GM12878 (cell line): ENCODE data around the gene SHROOM2. TPM values are rescaled to one million over a fixed set of nuclear protein-coding genes. Genes with fewer than 3 reads are reported as not detected.

Experiments used
- ATAC-seq: fragments of 200-7000 bp; cut with Tn5 transposase; 3 replicates; pipeline ENCODE4 v1.9.1; 2020; ENCODE audit warnings: mild to moderate bottlenecking, moderate library complexity
- BruUV-seq: library from RNA; stranded (reverse); fragments of 400-500 nt; replicated peaks from 2 replicates; lab custom pipeline; 2021; lab: Mats Ljungman, UMichigan
- CTCF ChIA-PET: fragments of 300-600 bp; sonication (Branson Sonifier 250); formaldehyde crosslinking; extraction: SDS; loops from one replicate; lab custom pipeline; 2021; ENCODE audit warnings: inconsistent platforms; lab: Yijun Ruan, JAX
- POLR2A ChIA-PET: fragments of 350-600 bp; formaldehyde crosslinking; extraction: SDS; loops from one replicate; lab custom pipeline; 2021; ENCODE audit warnings: inconsistent platforms; lab: Charles Lee
- RAD21 ChIA-PET: fragments of 300-600 bp; sonication (Branson Sonifier 250); formaldehyde crosslinking; loops from one replicate; lab custom pipeline; 2023; ENCODE audit warnings: antibody characterized with exemption; ENCODE audit not compliant: unreplicated experiment; lab: Charles Lee
- SMC1A ChIA-PET: fragments of 300-600 bp; sonication (Branson Sonifier 250); formaldehyde crosslinking; loops from one replicate; lab custom pipeline; 2023; ENCODE audit not compliant: unreplicated experiment, uncharacterized antibody; lab: Charles Lee
- DNase-seq: peaks from one replicate; pipeline ENCODE4 v3.0.0-alpha.2; 2011; ENCODE audit warnings: low read depth, low spot score
- FAIRE-seq: peaks from 3 replicates; lab custom pipeline; 2011; peaks lifted over from hg19 to GRCh38; lab: Jason Lieb, UNC
- H2AFZ ChIP-seq: 2 replicates; pipeline ENCODE4 v1.6.0; 2011; ENCODE audit warnings: low read depth, low read length, control low read depth; ENCODE audit not compliant: control insufficient read depth
- H3K27ac ChIP-seq: 2 replicates; pipeline ENCODE4 v1.5.1; 2011; ENCODE audit warnings: control low read depth; ENCODE audit not compliant: control insufficient read depth, insufficient read depth
- H3K27me3 ChIP-seq, 2 experiments: replicated peaks in 1 of 2; 2 replicates each; pipeline versions ENCODE4 v1.6.0 to v1.6.1; 2011; ENCODE audit warnings: low read length in 1 of 2; ENCODE audit not compliant: control insufficient read depth in 2 of 2, insufficient read depth in 2 of 2
- H3K36me3 ChIP-seq, 2 experiments: 2 replicates each; pipeline ENCODE4 v1.5.1; 2011; ENCODE audit warnings: low read length in 1 of 2; ENCODE audit not compliant: control insufficient read depth in 2 of 2, insufficient read depth in 2 of 2
- H3K4me1 ChIP-seq: 2 replicates; pipeline ENCODE4 v1.6.1; 2011; ENCODE audit warnings: mild to moderate bottlenecking, low read length, moderate library complexity, mixed read lengths; ENCODE audit not compliant: control insufficient read depth, insufficient read depth
- H3K4me2 ChIP-seq: 2 replicates; pipeline ENCODE4 v1.6.0; 2011; ENCODE audit warnings: control low read depth; ENCODE audit not compliant: control insufficient read depth, insufficient read depth
- H3K4me3 ChIP-seq: fragments of 200-600 bp; sonication (generic); 2 replicates; pipeline ENCODE4 v1.5.1; 2016
- H3K79me2 ChIP-seq: 2 replicates; pipeline ENCODE4 v1.6.0; 2011; ENCODE audit warnings: low read length; ENCODE audit not compliant: control insufficient read depth, insufficient read depth
- H3K9ac ChIP-seq: 2 replicates; pipeline ENCODE4 v1.8.0; 2011; ENCODE audit warnings: low read length, control low read depth, mixed read lengths; ENCODE audit not compliant: control insufficient read depth, insufficient read depth
- H3K9me3 ChIP-seq: replicated peaks from 3 replicates; pipeline ENCODE4 v1.5.1; 2011; ENCODE audit warnings: mild to moderate bottlenecking, low read length; ENCODE audit not compliant: control insufficient read depth, insufficient read depth
- H4K20me1 ChIP-seq: 2 replicates; pipeline ENCODE4 v1.6.0; 2011; ENCODE audit not compliant: control insufficient read depth, insufficient read depth
- CREM ChIP-seq: IDR thresholded peaks from 2 replicates; pipeline ENCODE4 v1.6.1; 2014; ENCODE audit warnings: antibody characterized with exemption, low read depth
- HDAC2 ChIP-seq: fragments of 200-600 bp; sonication (generic); IDR thresholded peaks from 2 replicates; pipeline ENCODE4 v1.6.1; 2017
- JUNB ChIP-seq: IDR thresholded peaks from 2 replicates; pipeline ENCODE4 v1.6.1; 2016; ENCODE audit warnings: antibody characterized with exemption, mild to moderate bottlenecking
- NFYA ChIP-seq: IDR thresholded peaks from 2 replicates; pipeline ENCODE4 v1.6.1; 2011; ENCODE audit warnings: low read depth, mild to moderate bottlenecking, low read length, improper control_type of control experiment, borderline replicate concordance
- NFYB ChIP-seq: IDR thresholded peaks from 2 replicates; pipeline ENCODE4 v1.6.1; 2011; ENCODE audit warnings: low read depth, mild to moderate bottlenecking, low read length, improper control_type of control experiment, moderate library complexity; ENCODE audit not compliant: insufficient read depth
- NR2F1 ChIP-seq: fragments of 450-650 bp; conservative IDR thresholded peaks from 2 replicates; pipeline ENCODE4 v1.6.1; 2017; ENCODE audit warnings: mild to moderate bottlenecking
- NRF1 ChIP-seq: conservative IDR thresholded peaks from 2 replicates; pipeline ENCODE4 v1.6.1; 2011; ENCODE audit warnings: mild to moderate bottlenecking, low read depth, low read length, improper control_type of control experiment
- PKNOX1 ChIP-seq: fragments of 450-650 bp; IDR thresholded peaks from 2 replicates; pipeline ENCODE4 v1.6.1; 2016; ENCODE audit warnings: mild to moderate bottlenecking
- POLR2AphosphoS5 ChIP-seq: IDR thresholded peaks from 2 replicates; pipeline ENCODE4 v1.6.1; 2011; ENCODE audit warnings: mild to moderate bottlenecking, low read length, inconsistent platforms
- RBBP5 ChIP-seq: fragments of 200-600 bp; sonication (generic); conservative IDR thresholded peaks from 2 replicates; pipeline ENCODE4 v1.6.1; 2016
- RELA ChIP-seq: fragments of 450-650 bp; IDR thresholded peaks from 2 replicates; pipeline ENCODE4 v1.8.0; 2014; ENCODE audit warnings: borderline replicate concordance; ENCODE audit not compliant: partially characterized antibody
- SP1 ChIP-seq: IDR thresholded peaks from one replicate; pipeline ENCODE4 v1.6.1; 2011; ENCODE audit warnings: low read depth, low read length
- SREBF1 ChIP-seq: IDR thresholded peaks from 2 replicates; pipeline ENCODE4 v1.6.1; 2012; ENCODE audit warnings: mild to moderate bottlenecking, low read length
- ZNF384 ChIP-seq: IDR thresholded peaks from 2 replicates; pipeline ENCODE4 v1.6.1; 2012; ENCODE audit warnings: low read depth, mild to moderate bottlenecking, low read length, improper control_type of control experiment, borderline replicate concordance
- ZNF622 ChIP-seq: fragments of 450-650 bp; IDR thresholded peaks from 2 replicates; pipeline ENCODE4 v1.6.1; 2017; ENCODE audit warnings: mild to moderate bottlenecking, inconsistent platforms
- WGBS: methylation state at CpG from one replicate; pipeline ENCODE4 v1.1.6; 2016; ENCODE audit warnings: low lambda C conversion rate; ENCODE audit not compliant: insufficient replicate concordance, insufficient coverage; ENCODE audit errors: missing lambda C conversion rate; 5-methylcytosine and 5-hydroxymethylcytosine counted together
- in situ Hi-C: fragments of 300-500 bp; cut with MboI; formaldehyde crosslinking; loops from 9 replicates; pipeline ENCODE4 v1.14.3; 2018; ENCODE audit warnings: mixed read lengths
- intact Hi-C: fragments of 100-400 bp; cut with micrococcal nuclease; formaldehyde crosslinking; loops from one replicate; pipeline ENCODE4 v1.14.2; 2022; ENCODE audit not compliant: unreplicated experiment
- polyA plus RNA-seq, 11 experiments: library from polyadenylated mRNA; depleted of rRNA in 4 of 11; unstranded in 6 of 11; stranded (reverse) in 5 of 11; fragments of >200 nt; fragmentation: Nextera tagmentation in 4 of 11; fragmentation: Illumina TruSeq in 1 of 11; extraction: Ambion mirVana in 4 of 11; extraction: Trizol in 1 of 11; gene quantifications; 1 replicate in 1 of 11; 2 replicates in 10 of 11; pipeline versions ENCODE4 v1.2.1 to v1.2.3, GENCODE V29; 2011 to 2016; ENCODE audit warnings: inconsistent platforms in 2 of 11, missing spikeins in 2 of 11, low read depth in 1 of 11
- total RNA-seq, 4 experiments: library from RNA; depleted of rRNA in 3 of 4; stranded (reverse); fragments of >200 nt in 3 of 4; fragmentation: Illumina TruSeq in 1 of 4; extraction: Trizol in 1 of 4; gene quantifications; 2 replicates each; pipeline versions ENCODE4 v1.2.1 to v1.2.3, GENCODE V29; 2013 to 2021

SHROOM2 gene
- total and polyA plus RNA-seq, 10 of the 15 experiments (the other 5 are each of a cell fraction or from before 2014, with no cell fraction given): under 0.01 to 0.15 (median 0.09) TPM; not detected in 2

- CTCF ChIA-PET: no interaction called here
- no peak for FAIRE-seq
- intact Hi-C loops (no loop called here), in situ Hi-C loops (no loop called here)
- BruUV-seq: no TSS peak
- Histone ChIP-seq H3K9ac (no peak overlapping the region), H3K4me3 (no peak overlapping the region), H2AFZ (no peak overlapping the region), H3K4me2 (no peak overlapping the region), H3K36me3 (no peaks in the 10 kb centered on the region), H3K27ac (no peak overlapping the region), H3K9me3 (no peaks in the 10 kb centered on the region; the same call in 2 of the 3 replicates), H3K27me3 (no peaks in the 10 kb centered on the region; a peak in 1 of 4 replicates), H3K79me2 (no peaks in the 10 kb centered on the region), H4K20me1 (no peaks in the 10 kb centered on the region), H3K4me1 (no peaks in the 10 kb centered on the region)
- TF ChIP-seq NRF1 (no peak), SP1 (no peak), PKNOX1 (no peak), ZNF622 (no peak), NR2F1 (no peak), JUNB (no peak), NFYA (no peak), RELA (no peak), POLR2AphosphoS5 (no peak), HDAC2 (no peak), CREM (no peak), ZNF384 (no peak), SREBF1 (no peak), NFYB (no peak), RBBP5 (no peak)
- SMC1A ChIA-PET: no interaction called here
- WGBS: 43% methylated on average over 64 of the region's 67 CpGs
- DNase-seq: no peak
- RAD21 ChIA-PET: no interaction called here
- POLR2A ChIA-PET: no interaction called here
- ATAC-seq: peak; percentile 27; the same call in 1 of the 3 replicates
Observed at GRCh38 chrX:9765072-9765736, 21.0 kb upstream of the SHROOM2 start.
